ENCODE data around the gene IDS.

DNA sequence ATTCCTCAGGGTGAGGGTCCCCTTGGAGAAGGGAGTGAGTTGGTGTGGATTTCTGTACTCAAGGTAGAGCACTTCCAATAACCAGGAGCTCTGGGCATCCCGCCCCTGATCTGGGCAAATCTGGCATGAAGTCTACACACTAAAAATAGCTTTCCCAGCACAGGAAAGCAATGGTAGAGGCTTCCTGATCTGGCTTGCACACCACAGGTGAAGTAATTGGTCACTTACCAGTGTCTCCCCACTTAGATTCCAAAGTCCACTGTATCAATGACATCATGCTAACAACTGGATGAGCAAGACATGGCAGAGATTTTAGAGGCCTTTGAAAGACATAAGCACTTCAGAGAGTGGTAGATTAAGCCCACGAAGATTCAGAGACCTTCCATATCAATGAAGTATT is 17.8 kb upstream of the IDS start:
- TF ChIP-seq, protein P1, sequence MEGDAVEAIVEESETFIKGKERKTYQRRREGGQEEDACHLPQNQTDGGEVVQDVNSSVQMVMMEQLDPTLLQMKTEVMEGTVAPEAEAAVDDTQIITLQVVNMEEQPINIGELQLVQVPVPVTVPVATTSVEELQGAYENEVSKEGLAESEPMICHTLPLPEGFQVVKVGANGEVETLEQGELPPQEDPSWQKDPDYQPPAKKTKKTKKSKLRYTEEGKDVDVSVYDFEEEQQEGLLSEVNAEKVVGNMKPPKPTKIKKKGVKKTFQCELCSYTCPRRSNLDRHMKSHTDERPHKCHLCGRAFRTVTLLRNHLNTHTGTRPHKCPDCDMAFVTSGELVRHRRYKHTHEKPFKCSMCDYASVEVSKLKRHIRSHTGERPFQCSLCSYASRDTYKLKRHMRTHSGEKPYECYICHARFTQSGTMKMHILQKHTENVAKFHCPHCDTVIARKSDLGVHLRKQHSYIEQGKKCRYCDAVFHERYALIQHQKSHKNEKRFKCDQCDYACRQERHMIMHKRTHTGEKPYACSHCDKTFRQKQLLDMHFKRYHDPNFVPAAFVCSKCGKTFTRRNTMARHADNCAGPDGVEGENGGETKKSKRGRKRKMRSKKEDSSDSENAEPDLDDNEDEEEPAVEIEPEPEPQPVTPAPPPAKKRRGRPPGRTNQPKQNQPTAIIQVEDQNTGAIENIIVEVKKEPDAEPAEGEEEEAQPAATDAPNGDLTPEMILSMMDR (IDR thresholded peaks at IDR 0.05; ENCODE audit: low read depth, low read length, poor library complexity, severe bottlenecking): no peak
- no peak for TF ChIP-seq EZH2phosphoT487 (IDR thresholded peaks at IDR 0.05; ENCODE audit: borderline replicate concordance, low read length)
